Body of pancreas (tissue), 4 donors: ENCODE data around the gene MYO3A.

Experiments used
- CTCF ChIP-seq, 7 experiments: fragments of 450-650 bp in 4 of 7; fragments of 200-600 bp in 3 of 7; sonication (generic) in 3 of 7; IDR thresholded peaks; one replicate each; pipeline ENCODE4 v1.5.1; 2016 to 2019; ENCODE audit warnings: antibody characterized with exemption in 7 of 7
- POLR2A ChIP-seq, 3 donors: fragments of 450-650 bp; IDR thresholded peaks; one replicate each; pipeline ENCODE4 v1.6.1; 2016; ENCODE audit warnings: antibody characterized with exemption in 3 of 3, mild to moderate bottlenecking in 2 of 3

DNA sequence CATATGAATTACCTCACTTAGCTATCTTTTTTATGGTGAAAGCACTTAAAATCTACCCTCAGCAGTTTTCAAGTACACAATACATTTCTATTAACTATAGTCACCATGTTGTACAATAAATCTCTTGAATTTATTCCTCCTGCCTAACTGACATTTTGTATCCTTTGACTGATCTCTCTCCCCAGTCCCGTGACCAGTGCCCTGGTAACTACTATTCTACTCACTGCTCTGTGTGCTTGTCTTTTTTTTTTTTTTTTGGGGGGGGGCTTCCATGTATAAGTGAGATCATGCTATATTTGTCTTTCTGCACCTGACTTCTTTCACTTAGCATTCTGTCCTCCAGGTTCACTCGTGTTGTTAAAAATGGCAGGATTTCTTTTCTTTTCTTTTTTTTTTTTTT lies 271.2 kb downstream of the MYO3A start:
- no peak for TF ChIP-seq CTCF (IDR thresholded peaks at IDR 0.05)
- TF ChIP-seq POLR2A (IDR thresholded peaks at IDR 0.05), result no peak
